Effector memory CD4-positive, alpha-beta T cell (primary cell): ENCODE measurements around the gene NSDHL.
"Not testable (repeated sequence)": the region's sequence is repeated elsewhere in the genome, so short reads cannot be mapped to it uniquely, and the experiment has no call there.

Experiments
- DNase-seq, 3 donors: peaks; one replicate each; pipeline ENCODE4 v3.0.0-alpha.2; 2020
- H3K27ac ChIP-seq: 2 replicates; pipeline ENCODE4 v1.7.0; 2013; ENCODE audit warnings: mild to moderate bottlenecking, low read length, moderate library complexity; ENCODE audit not compliant: insufficient read depth, poor library complexity, severe bottlenecking
- H3K27me3 ChIP-seq: replicated peaks from 2 replicates; pipeline ENCODE4 v1.7.0; 2013; ENCODE audit warnings: mild to moderate bottlenecking, low read length; ENCODE audit not compliant: insufficient read depth, control insufficient read depth, poor library complexity, severe bottlenecking
- H3K36me3 ChIP-seq: 2 replicates; pipeline ENCODE4 v1.7.0; 2013; ENCODE audit warnings: mild to moderate bottlenecking, low read length, moderate library complexity; ENCODE audit not compliant: control insufficient read depth, insufficient read depth
- H3K4me1 ChIP-seq: 2 replicates; pipeline ENCODE4 v1.7.0; 2013; ENCODE audit warnings: low read length, mild to moderate bottlenecking; ENCODE audit not compliant: control insufficient read depth, insufficient read depth, poor library complexity, severe bottlenecking
- H3K4me3 ChIP-seq: 2 replicates; pipeline ENCODE4 v1.7.0; 2013; ENCODE audit warnings: low read length, low read depth, mild to moderate bottlenecking; ENCODE audit not compliant: insufficient read depth, poor library complexity, severe bottlenecking
- H3K9me3 ChIP-seq: 2 replicates; pipeline ENCODE4 v1.7.0; 2013; ENCODE audit warnings: mild to moderate bottlenecking, low read length, moderate library complexity; ENCODE audit not compliant: control insufficient read depth

The NSDHL gene

GRCh38 chrX:152819732-152820131 lies 11.1 kb upstream of the NSDHL start:
- Histone ChIP-seq H3K36me3 (no peaks in the 10 kb centered on the region), H3K27me3 (no peaks in the 10 kb centered on the region), H3K4me3 (no peak overlapping the region), H3K9me3 (no peaks in the 10 kb centered on the region), H3K27ac (no peak overlapping the region), H3K4me1 (no peaks in the 10 kb centered on the region)
- no peak for DNase-seq

GRCh38 chrX:152821145-152821765 lies 9.6 kb upstream of the NSDHL start:
- no peak overlapping the region for H3K27ac ChIP-seq
- no peaks in the 10 kb centered on the region for H3K36me3 ChIP-seq
- H3K27me3 ChIP-seq, result no peaks in the 10 kb centered on the region
- DNase-seq, result no peak
- no peaks in the 10 kb centered on the region for H3K9me3 ChIP-seq
- no peaks in the 10 kb centered on the region for H3K4me1 ChIP-seq
- no peak overlapping the region for H3K4me3 ChIP-seq

GRCh38 chrX:152822383-152823086 lies 8.3 kb upstream of the NSDHL start:
- Histone ChIP-seq H3K9me3 (no peaks in the 10 kb centered on the region), H3K36me3 (no peaks in the 10 kb centered on the region), H3K27ac (no peak overlapping the region), H3K4me1 (no peaks in the 10 kb centered on the region), H3K27me3 (no peaks in the 10 kb centered on the region), H3K4me3 (no peak overlapping the region)
- DNase-seq, result no peak

- H3K4me3 ChIP-seq, result no peak overlapping the region
- no peaks in the 10 kb centered on the region for H3K27me3 ChIP-seq
- no peak for DNase-seq
- H3K27ac ChIP-seq, result no peak overlapping the region
- no peaks in the 10 kb centered on the region for H3K4me1 ChIP-seq
- H3K9me3 ChIP-seq, result no peaks in the 10 kb centered on the region
- H3K36me3 ChIP-seq, result no peaks in the 10 kb centered on the region
Observed at GRCh38 chrX:152823657-152824056, 7.2 kb upstream of the NSDHL start.

GRCh38 chrX:152824841-152825374 lies 6.0 kb upstream of the NSDHL start:
- Histone ChIP-seq H3K9me3 (no peaks in the 10 kb centered on the region), H3K4me3 (no peak overlapping the region), H3K27ac (no peak overlapping the region), H3K4me1 (no peaks in the 10 kb centered on the region), H3K27me3 (no peaks in the 10 kb centered on the region), H3K36me3 (no peaks in the 10 kb centered on the region)
- no peak for DNase-seq

GRCh38 chrX:152831391-152831790 lies 528 bp downstream of the NSDHL start:
- no peak for DNase-seq
- Histone ChIP-seq H3K27me3 (no peaks in the 10 kb centered on the region), H3K27ac (peak overlapping the region; percentile 69), H3K36me3 (no peaks in the 10 kb centered on the region), H3K4me1 (peaks cover 4% of the 10 kb centered on the region), H3K9me3 (no peaks in the 10 kb centered on the region), H3K4me3 (peak overlapping the region; percentile 58)

GRCh38 chrX:152832520-152832919 lies 1.7 kb downstream of the NSDHL start:
- Histone ChIP-seq H3K36me3 (no peaks in the 10 kb centered on the region), H3K27ac (no peak overlapping the region), H3K27me3 (no peaks in the 10 kb centered on the region), H3K4me3 (no peak overlapping the region), H3K4me1 (peaks cover 4% of the 10 kb centered on the region), H3K9me3 (no peaks in the 10 kb centered on the region)
- DNase-seq, result no peak

GRCh38 chrX:152833378-152833777 lies 2.5 kb downstream of the NSDHL start:
- no peak for DNase-seq
- Histone ChIP-seq H3K9me3 (no peaks in the 10 kb centered on the region), H3K36me3 (no peaks in the 10 kb centered on the region), H3K27ac (no peak overlapping the region), H3K4me3 (no peak overlapping the region), H3K4me1 (peaks cover 4% of the 10 kb centered on the region), H3K27me3 (no peaks in the 10 kb centered on the region)

- DNase-seq, H3K27ac ChIP-seq, H3K4me3 ChIP-seq, H3K27me3 ChIP-seq, H3K9me3 ChIP-seq, H3K36me3 ChIP-seq, H3K4me1 ChIP-seq: not testable (repeated sequence)
Observed at GRCh38 chrX:152835470-152835869, 4.6 kb downstream of the NSDHL start.

GRCh38 chrX:152842772-152843338 lies 12.0 kb downstream of the NSDHL start:
- no peak for DNase-seq

More at GRCh38 chrX:152842772-152843338, 12.0 kb downstream of the NSDHL start:
- Histone ChIP-seq H3K9me3 (no peaks in the 10 kb centered on the region), H3K36me3 (no peaks in the 10 kb centered on the region), H3K4me1 (no peaks in the 10 kb centered on the region), H3K27ac (no peak overlapping the region), H3K27me3 (no peaks in the 10 kb centered on the region), H3K4me3 (no peak overlapping the region)
